ENCODE data around the gene COL26A1. TPM values are rescaled to one million over a fixed set of nuclear protein-coding genes. Genes with fewer than 3 reads are reported as not detected.

COL26A1 gene
- polyA plus RNA-seq, 1 donor from 2014 or later = 36.6 TPM

DNA sequence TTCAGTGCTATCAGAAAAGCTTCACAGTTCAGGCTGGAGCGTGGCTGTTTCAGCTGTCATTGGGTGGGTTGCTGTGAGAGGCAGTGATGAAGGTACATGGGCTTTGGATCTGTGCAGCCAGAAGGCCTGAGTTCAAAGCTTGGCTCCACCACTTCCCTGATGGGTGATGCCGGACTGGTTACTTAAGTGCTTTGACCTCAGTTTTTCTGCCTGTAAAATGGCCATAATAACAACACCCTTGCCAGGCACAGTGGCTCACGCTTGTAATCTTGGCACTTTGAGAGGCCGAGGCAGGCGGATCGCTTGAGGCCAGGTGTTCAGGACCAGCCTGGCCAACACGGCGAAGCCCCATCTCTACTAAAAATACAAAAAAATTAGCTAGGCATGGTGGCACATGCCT is 30.6 kb upstream of the COL26A1 start:
- no peak overlapping the region for H3K4me2 ChIP-seq (ENCODE audit: low read length)
- H3K36me3 ChIP-seq (ENCODE audit: insufficient read depth, low read length) = no peaks in the 10 kb centered on the region
- no peak overlapping the region for H2AFZ ChIP-seq (ENCODE audit: low read depth, low read length)
- H3K9me3 ChIP-seq (ENCODE audit: low read length) = no peaks in the 10 kb centered on the region
- no peak overlapping the region for H3K4me3 ChIP-seq (ENCODE audit: low read length)
- H3K79me2 ChIP-seq (replicated peaks; ENCODE audit: insufficient read depth, low read length) = no peaks in the 10 kb centered on the region
- no peaks in the 10 kb centered on the region for H4K20me1 ChIP-seq (ENCODE audit: insufficient read depth)
- no peak overlapping the region for H3K9ac ChIP-seq (ENCODE audit: low read length)
- H3K27ac ChIP-seq (ENCODE audit: low read length) = no peak overlapping the region
- TF ChIP-seq, protein P1, sequence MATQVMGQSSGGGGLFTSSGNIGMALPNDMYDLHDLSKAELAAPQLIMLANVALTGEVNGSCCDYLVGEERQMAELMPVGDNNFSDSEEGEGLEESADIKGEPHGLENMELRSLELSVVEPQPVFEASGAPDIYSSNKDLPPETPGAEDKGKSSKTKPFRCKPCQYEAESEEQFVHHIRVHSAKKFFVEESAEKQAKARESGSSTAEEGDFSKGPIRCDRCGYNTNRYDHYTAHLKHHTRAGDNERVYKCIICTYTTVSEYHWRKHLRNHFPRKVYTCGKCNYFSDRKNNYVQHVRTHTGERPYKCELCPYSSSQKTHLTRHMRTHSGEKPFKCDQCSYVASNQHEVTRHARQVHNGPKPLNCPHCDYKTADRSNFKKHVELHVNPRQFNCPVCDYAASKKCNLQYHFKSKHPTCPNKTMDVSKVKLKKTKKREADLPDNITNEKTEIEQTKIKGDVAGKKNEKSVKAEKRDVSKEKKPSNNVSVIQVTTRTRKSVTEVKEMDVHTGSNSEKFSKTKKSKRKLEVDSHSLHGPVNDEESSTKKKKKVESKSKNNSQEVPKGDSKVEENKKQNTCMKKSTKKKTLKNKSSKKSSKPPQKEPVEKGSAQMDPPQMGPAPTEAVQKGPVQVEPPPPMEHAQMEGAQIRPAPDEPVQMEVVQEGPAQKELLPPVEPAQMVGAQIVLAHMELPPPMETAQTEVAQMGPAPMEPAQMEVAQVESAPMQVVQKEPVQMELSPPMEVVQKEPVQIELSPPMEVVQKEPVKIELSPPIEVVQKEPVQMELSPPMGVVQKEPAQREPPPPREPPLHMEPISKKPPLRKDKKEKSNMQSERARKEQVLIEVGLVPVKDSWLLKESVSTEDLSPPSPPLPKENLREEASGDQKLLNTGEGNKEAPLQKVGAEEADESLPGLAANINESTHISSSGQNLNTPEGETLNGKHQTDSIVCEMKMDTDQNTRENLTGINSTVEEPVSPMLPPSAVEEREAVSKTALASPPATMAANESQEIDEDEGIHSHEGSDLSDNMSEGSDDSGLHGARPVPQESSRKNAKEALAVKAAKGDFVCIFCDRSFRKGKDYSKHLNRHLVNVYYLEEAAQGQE (IDR thresholded peaks at IDR 0.05; ENCODE audit: borderline replicate concordance) = no peak
- TF ChIP-seq POLR2AphosphoS5 (IDR thresholded peaks at IDR 0.05) (no peak), SMC3 (conservative IDR thresholded peaks at IDR 0.05; ENCODE audit: poor library complexity) (no peak), EP300 (conservative IDR thresholded peaks at IDR 0.05; ENCODE audit: poor library complexity, severe bottlenecking) (no peak), MXI1 (conservative IDR thresholded peaks at IDR 0.05; ENCODE audit: poor library complexity, severe bottlenecking) (no peak), RAD21 (conservative IDR thresholded peaks at IDR 0.05) (no peak), EZH2 (IDR thresholded peaks at IDR 0.05; ENCODE audit: borderline replicate concordance, insufficient read depth, low read length, poor library complexity, severe bottlenecking) (no peak), TAF1 (IDR thresholded peaks at IDR 0.05; ENCODE audit: low read depth) (no peak)
- TF ChIP-seq, protein P2, sequence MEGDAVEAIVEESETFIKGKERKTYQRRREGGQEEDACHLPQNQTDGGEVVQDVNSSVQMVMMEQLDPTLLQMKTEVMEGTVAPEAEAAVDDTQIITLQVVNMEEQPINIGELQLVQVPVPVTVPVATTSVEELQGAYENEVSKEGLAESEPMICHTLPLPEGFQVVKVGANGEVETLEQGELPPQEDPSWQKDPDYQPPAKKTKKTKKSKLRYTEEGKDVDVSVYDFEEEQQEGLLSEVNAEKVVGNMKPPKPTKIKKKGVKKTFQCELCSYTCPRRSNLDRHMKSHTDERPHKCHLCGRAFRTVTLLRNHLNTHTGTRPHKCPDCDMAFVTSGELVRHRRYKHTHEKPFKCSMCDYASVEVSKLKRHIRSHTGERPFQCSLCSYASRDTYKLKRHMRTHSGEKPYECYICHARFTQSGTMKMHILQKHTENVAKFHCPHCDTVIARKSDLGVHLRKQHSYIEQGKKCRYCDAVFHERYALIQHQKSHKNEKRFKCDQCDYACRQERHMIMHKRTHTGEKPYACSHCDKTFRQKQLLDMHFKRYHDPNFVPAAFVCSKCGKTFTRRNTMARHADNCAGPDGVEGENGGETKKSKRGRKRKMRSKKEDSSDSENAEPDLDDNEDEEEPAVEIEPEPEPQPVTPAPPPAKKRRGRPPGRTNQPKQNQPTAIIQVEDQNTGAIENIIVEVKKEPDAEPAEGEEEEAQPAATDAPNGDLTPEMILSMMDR (IDR thresholded peaks at IDR 0.05; ENCODE audit: poor library complexity, severe bottlenecking) = no peak
- no peaks in the 10 kb centered on the region for H3K9me2 ChIP-seq (ENCODE audit: insufficient read depth, low read length)
- no peaks in the 10 kb centered on the region for H3F3A ChIP-seq (ENCODE audit: insufficient read depth, low read length, poor library complexity, severe bottlenecking)
- no peaks in the 10 kb centered on the region for H3K27me3 ChIP-seq (ENCODE audit: insufficient read depth, low read depth, low read length)

DNA sequence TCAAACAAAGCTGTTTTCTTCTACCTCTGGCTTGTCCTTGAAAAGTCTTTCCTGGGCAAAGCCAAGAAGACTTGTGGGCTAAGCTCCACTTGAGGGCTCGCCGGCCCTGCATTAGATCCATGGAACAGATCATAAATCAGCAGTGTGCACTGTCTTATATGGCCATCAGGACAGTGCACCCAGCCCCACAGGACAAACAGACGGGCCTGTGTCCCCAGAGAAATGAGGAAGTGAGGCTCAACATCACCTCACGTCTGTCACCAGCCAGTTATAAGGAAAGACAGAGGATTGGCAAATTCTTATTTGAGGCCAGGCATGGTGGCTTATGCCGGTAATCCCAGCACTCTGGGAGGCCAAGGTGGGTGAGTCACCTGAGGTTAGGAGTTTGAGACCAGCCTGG is 28.8 kb upstream of the COL26A1 start:
- Histone ChIP-seq H3K4me3 (ENCODE audit: low read length) (no peak overlapping the region), H2AFZ (ENCODE audit: low read depth, low read length) (no peak overlapping the region), H3K79me2 (replicated peaks; ENCODE audit: insufficient read depth, low read length) (no peaks in the 10 kb centered on the region), H3K27me3 (ENCODE audit: insufficient read depth, low read depth, low read length) (no peaks in the 10 kb centered on the region), H3F3A (ENCODE audit: insufficient read depth, low read length, poor library complexity, severe bottlenecking) (no peaks in the 10 kb centered on the region), H3K9me3 (ENCODE audit: low read length) (no peaks in the 10 kb centered on the region), H3K9me2 (ENCODE audit: insufficient read depth, low read length) (no peaks in the 10 kb centered on the region), H3K27ac (ENCODE audit: low read length) (no peak overlapping the region), H3K9ac (ENCODE audit: low read length) (no peak overlapping the region), H3K36me3 (ENCODE audit: insufficient read depth, low read length) (no peaks in the 10 kb centered on the region), H4K20me1 (ENCODE audit: insufficient read depth) (no peaks in the 10 kb centered on the region), H3K4me2 (ENCODE audit: low read length) (no peak overlapping the region)
- TF ChIP-seq POLR2AphosphoS5 (IDR thresholded peaks at IDR 0.05) (no peak), TAF1 (IDR thresholded peaks at IDR 0.05; ENCODE audit: low read depth) (no peak), EZH2 (IDR thresholded peaks at IDR 0.05; ENCODE audit: borderline replicate concordance, insufficient read depth, low read length, poor library complexity, severe bottlenecking) (no peak), MXI1 (conservative IDR thresholded peaks at IDR 0.05; ENCODE audit: poor library complexity, severe bottlenecking) (no peak), SMC3 (conservative IDR thresholded peaks at IDR 0.05; ENCODE audit: poor library complexity) (no peak), RAD21 (conservative IDR thresholded peaks at IDR 0.05) (no peak), EP300 (conservative IDR thresholded peaks at IDR 0.05; ENCODE audit: poor library complexity, severe bottlenecking) (no peak)
- TF ChIP-seq, protein P2 (IDR thresholded peaks at IDR 0.05; ENCODE audit: poor library complexity, severe bottlenecking) = no peak
- TF ChIP-seq, protein P1 (IDR thresholded peaks at IDR 0.05; ENCODE audit: borderline replicate concordance) = no peak

Measured in neural cell (in vitro differentiated cells).